ENCODE results near the gene CDH15. TPM values are rescaled to one million over a fixed set of nuclear protein-coding genes. Genes with fewer than 3 reads are reported as not detected.

Gene CDH15
- total and polyA plus RNA-seq, 2 of the 13 experiments (the other 11 are each of a cell fraction or from before 2014, with no cell fraction given) = 0.74 to 2.2 TPM

DNA sequence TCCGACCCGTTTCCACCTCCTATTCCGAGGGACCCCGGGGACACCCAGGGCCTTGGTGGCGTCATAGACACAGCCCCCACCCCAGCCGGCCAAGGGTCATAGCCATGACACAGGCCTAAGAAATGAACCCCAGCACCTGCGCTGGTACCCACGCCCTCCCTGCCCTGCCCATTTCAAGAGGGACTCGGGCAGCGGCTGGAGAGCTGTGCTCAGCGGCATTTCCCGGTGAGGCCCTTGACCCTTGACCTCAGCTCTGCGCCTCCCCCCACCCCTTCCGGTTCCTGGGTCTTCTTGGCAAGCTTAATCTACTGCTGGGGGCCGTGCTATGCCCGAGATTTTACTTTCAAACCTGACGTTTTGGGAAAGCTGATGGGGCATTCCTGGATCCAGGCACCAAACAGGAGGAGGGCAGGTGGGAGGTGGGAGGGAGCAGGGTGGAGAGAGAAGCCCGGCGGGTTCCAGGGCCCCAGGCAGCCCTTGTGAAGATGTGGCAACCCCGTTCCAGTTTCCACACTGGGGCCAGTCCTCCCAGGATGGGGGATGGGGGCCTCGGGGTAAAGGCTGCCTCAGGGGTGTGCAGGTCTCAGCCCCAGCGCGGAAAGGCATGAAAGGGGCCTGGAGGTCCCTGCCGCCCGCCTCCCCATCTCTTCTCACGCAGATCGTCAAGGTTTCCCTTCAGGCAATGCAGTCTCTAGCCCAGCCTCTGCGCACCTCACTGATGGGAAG is 28.7 kb downstream of the CDH15 start, which contains the start of gene SLC22A31 (continued):
- TF ChIP-seq NAIF1 (CRISPR knock-in tag; IDR thresholded peaks at IDR 0.05; ENCODE audit: borderline replicate concordance) (no peak), SOX5 (CRISPR knock-in tag; IDR thresholded peaks at IDR 0.05; ENCODE audit: borderline replicate concordance) (no peak; the same call in 1 of the 2 replicates), ETV6 (CRISPR knock-in tag; conservative IDR thresholded peaks at IDR 0.05) (peak; percentile 71), MTF2 (CRISPR knock-in tag; IDR thresholded peaks at IDR 0.05; ENCODE audit: borderline replicate concordance) (no peak; the same call in 1 of the 2 replicates), MAFG (CRISPR knock-in tag; IDR thresholded peaks at IDR 0.05) (no peak), ZNF382 (CRISPR knock-in tag; IDR thresholded peaks at IDR 0.05; ENCODE audit: borderline replicate concordance) (no peak), KDM4B (CRISPR knock-in tag; IDR thresholded peaks at IDR 0.05) (no peak; the same call in 1 of the 2 replicates), ZNF430 (CRISPR knock-in tag; IDR thresholded peaks at IDR 0.05) (peak; percentile 75), SPEN (CRISPR knock-in tag; IDR thresholded peaks at IDR 0.05; ENCODE audit: low read depth) (no peak), ZNF446 (CRISPR knock-in tag; IDR thresholded peaks at IDR 0.05) (0 out of 2 replicates have a peak, but pooled peaks have one; percentile 9), ZNF350 (CRISPR knock-in tag; IDR thresholded peaks at IDR 0.05; ENCODE audit: borderline replicate concordance, low read depth) (peak; percentile 60; the same call in 1 of the 2 replicates), TEAD2 (CRISPR knock-in tag; IDR thresholded peaks at IDR 0.05) (no peak), SOX6 (IDR thresholded peaks at IDR 0.05) (no peak), SOX6 (CRISPR knock-in tag; IDR thresholded peaks at IDR 0.05) (peak; percentile 68; the same call in 1 of the 2 replicates), TGIF2 (CRISPR knock-in tag; IDR thresholded peaks at IDR 0.05) (peak; percentile 79; the same call in 1 of the 2 replicates), RXRB (CRISPR knock-in tag; IDR thresholded peaks at IDR 0.05; ENCODE audit: borderline replicate concordance) (peak; percentile 67; the same call in 1 of the 2 replicates)
- TF ChIP-seq, protein P1, sequence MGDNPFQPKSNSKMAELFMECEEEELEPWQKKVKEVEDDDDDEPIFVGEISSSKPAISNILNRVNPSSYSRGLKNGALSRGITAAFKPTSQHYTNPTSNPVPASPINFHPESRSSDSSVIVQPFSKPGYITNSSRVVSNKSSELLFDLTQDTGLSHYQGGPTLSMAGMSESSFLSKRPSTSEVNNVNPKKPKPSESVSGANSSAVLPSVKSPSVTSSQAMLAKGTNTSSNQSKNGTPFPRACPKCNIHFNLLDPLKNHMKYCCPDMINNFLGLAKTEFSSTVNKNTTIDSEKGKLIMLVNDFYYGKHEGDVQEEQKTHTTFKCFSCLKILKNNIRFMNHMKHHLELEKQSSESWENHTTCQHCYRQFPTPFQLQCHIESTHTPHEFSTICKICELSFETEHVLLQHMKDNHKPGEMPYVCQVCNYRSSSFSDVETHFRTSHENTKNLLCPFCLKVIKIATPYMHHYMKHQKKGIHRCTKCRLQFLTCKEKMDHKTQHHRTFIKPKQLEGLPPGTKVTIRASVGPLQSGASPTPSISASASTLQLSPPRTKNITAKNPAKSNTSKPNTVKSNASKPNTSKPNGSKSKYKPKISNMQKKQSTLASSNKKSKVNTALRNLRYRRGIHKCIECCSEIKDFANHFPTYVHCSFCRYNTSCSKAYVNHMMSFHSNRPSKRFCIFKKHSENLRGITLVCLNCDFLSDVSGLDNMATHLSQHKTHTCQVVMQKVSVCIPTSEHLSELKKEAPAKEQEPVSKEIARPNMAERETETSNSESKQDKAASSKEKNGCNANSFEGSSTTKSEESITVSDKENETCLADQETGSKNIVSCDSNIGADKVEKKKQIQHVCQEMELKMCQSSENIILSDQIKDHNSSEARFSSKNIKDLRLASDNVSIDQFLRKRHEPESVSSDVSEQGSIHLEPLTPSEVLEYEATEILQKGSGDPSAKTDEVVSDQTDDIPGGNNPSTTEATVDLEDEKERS (CRISPR knock-in tag; IDR thresholded peaks at IDR 0.05) = peak; percentile 41; the same call in 1 of the 2 replicates
- TF ChIP-seq, protein P2, sequence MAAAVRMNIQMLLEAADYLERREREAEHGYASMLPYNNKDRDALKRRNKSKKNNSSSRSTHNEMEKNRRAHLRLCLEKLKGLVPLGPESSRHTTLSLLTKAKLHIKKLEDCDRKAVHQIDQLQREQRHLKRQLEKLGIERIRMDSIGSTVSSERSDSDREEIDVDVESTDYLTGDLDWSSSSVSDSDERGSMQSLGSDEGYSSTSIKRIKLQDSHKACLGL (CRISPR knock-in tag; IDR thresholded peaks at IDR 0.05) = no peak; the same call in none of the 2 replicates
- TF ChIP-seq, protein P3, sequence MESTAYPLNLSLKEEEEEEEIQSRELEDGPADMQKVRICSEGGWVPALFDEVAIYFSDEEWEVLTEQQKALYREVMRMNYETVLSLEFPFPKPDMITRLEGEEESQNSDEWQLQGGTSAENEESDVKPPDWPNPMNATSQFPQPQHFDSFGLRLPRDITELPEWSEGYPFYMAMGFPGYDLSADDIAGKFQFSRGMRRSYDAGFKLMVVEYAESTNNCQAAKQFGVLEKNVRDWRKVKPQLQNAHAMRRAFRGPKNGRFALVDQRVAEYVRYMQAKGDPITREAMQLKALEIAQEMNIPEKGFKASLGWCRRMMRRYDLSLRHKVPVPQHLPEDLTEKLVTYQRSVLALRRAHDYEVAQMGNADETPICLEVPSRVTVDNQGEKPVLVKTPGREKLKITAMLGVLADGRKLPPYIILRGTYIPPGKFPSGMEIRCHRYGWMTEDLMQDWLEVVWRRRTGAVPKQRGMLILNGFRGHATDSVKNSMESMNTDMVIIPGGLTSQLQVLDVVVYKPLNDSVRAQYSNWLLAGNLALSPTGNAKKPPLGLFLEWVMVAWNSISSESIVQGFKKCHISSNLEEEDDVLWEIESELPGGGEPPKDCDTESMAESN (CRISPR knock-in tag; conservative IDR thresholded peaks at IDR 0.05) = peak; percentile 29
- TF ChIP-seq, protein P4, sequence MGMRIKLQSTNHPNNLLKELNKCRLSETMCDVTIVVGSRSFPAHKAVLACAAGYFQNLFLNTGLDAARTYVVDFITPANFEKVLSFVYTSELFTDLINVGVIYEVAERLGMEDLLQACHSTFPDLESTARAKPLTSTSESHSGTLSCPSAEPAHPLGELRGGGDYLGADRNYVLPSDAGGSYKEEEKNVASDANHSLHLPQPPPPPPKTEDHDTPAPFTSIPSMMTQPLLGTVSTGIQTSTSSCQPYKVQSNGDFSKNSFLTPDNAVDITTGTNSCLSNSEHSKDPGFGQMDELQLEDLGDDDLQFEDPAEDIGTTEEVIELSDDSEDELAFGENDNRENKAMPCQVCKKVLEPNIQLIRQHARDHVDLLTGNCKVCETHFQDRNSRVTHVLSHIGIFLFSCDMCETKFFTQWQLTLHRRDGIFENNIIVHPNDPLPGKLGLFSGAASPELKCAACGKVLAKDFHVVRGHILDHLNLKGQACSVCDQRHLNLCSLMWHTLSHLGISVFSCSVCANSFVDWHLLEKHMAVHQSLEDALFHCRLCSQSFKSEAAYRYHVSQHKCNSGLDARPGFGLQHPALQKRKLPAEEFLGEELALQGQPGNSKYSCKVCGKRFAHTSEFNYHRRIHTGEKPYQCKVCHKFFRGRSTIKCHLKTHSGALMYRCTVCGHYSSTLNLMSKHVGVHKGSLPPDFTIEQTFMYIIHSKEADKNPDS (CRISPR knock-in tag; IDR thresholded peaks at IDR 0.05) = no peak; the same call in 1 of the 2 replicates
- TF ChIP-seq, protein P5, sequence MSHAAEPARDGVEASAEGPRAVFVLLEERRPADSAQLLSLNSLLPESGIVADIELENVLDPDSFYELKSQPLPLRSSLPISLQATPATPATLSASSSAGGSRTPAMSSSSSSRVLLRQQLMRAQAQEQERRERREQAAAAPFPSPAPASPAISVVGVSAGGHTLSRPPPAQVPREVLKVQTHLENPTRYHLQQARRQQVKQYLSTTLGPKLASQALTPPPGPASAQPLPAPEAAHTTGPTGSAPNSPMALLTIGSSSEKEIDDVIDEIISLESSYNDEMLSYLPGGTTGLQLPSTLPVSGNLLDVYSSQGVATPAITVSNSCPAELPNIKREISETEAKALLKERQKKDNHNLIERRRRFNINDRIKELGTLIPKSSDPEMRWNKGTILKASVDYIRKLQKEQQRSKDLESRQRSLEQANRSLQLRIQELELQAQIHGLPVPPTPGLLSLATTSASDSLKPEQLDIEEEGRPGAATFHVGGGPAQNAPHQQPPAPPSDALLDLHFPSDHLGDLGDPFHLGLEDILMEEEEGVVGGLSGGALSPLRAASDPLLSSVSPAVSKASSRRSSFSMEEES (CRISPR knock-in tag; IDR thresholded peaks at IDR 0.05) = no peak; the same call in 1 of the 2 replicates
